SK-N-SH (cell line): Measurements from ENCODE around the gene ITGB6. TPM values are rescaled to one million over a fixed set of nuclear protein-coding genes. Genes with fewer than 3 reads are reported as not detected.

Experiments
- CTCF ChIA-PET: fragments of 300-600, 350-600 bp; formaldehyde crosslinking; extraction: SDS; loops from one replicate; lab custom pipeline; 2021; lab: Yijun Ruan, JAX
- POLR2A ChIA-PET: fragments of 350-600 bp; sonication (Branson Sonifier 250); formaldehyde crosslinking; extraction: SDS; loops from one replicate; lab custom pipeline; 2020; ENCODE audit warnings: antibody characterized with exemption, inconsistent platforms; lab: Yijun Ruan, JAX
- DNase-seq: peaks from one replicate; pipeline ENCODE4 v3.0.0; 2012
- H2AFZ ChIP-seq: fragments of 200-600 bp; sonication (generic); 2 replicates; pipeline ENCODE4 v1.8.1; 2016; ENCODE audit warnings: antibody characterized with exemption, mild to moderate bottlenecking, low read depth
- H3F3A ChIP-seq: fragments of 200-600 bp; sonication (generic); replicated peaks from 2 replicates; pipeline ENCODE3; 2016; ENCODE audit warnings: antibody characterized with exemption, mild to moderate bottlenecking; ENCODE audit not compliant: insufficient read depth
- H3K27ac ChIP-seq, 2 experiments: fragments of 200-500 bp in 1 of 2; fragments of 200-600 bp in 1 of 2; sonication (Bioruptor generic) in 1 of 2; sonication (generic), shearing (Covaris generic) in 1 of 2; 2 replicates each; pipeline versions ENCODE4 v1.5.1 to v1.6.1; 2014 to 2016; ENCODE audit warnings: low read depth in 2 of 2, inconsistent platforms in 1 of 2, low read length in 1 of 2, mild to moderate bottlenecking in 1 of 2, mixed read lengths in 1 of 2
- H3K27me3 ChIP-seq: fragments of 200-600 bp; sonication (generic), shearing (Covaris generic); 2 replicates; pipeline ENCODE4 v1.6.1; 2016; ENCODE audit warnings: mixed run types; ENCODE audit not compliant: insufficient read depth
- H3K36me3 ChIP-seq, 2 experiments: fragments of 200-500 bp in 1 of 2; fragments of 200-600 bp in 1 of 2; sonication (Bioruptor generic) in 1 of 2; sonication (generic) in 1 of 2; replicated peaks in 1 of 2; 2 replicates each; pipeline versions ENCODE3 to v1.5.1; 2014 to 2016; ENCODE audit warnings: low read length in 1 of 2, mild to moderate bottlenecking in 1 of 2; ENCODE audit not compliant: insufficient read depth in 2 of 2, control insufficient read depth in 1 of 2
- H3K4me1 ChIP-seq, 2 experiments: fragments of 200-500 bp in 1 of 2; fragments of 200-600 bp in 1 of 2; sonication (Bioruptor generic) in 1 of 2; sonication (generic), shearing (Covaris generic) in 1 of 2; 2 replicates each; pipeline versions ENCODE4 v1.5.1 to v1.6.1; 2014 to 2016; ENCODE audit warnings: low read depth in 1 of 2, low read length in 1 of 2, mixed run types in 1 of 2; ENCODE audit not compliant: insufficient read depth in 2 of 2, control insufficient read depth in 1 of 2
- H3K4me2 ChIP-seq: fragments of 200-600 bp; sonication (generic), shearing (Covaris generic); 2 replicates; pipeline ENCODE4 v1.6.1; 2017; ENCODE audit warnings: mixed run types
- H3K4me3 ChIP-seq, 2 experiments: fragments of 200-500 bp in 1 of 2; fragments of 200-600 bp in 1 of 2; sonication (Bioruptor generic) in 1 of 2; sonication (generic), shearing (Covaris generic) in 1 of 2; 2 replicates each; pipeline versions ENCODE4 v1.5.1 to v1.8.1; 2014 to 2016; ENCODE audit warnings: low read depth in 2 of 2, inconsistent platforms in 1 of 2, low read length in 1 of 2, mild to moderate bottlenecking in 1 of 2, mixed read lengths in 1 of 2, moderate library complexity in 1 of 2
- H3K79me2 ChIP-seq: fragments of 200-600 bp; sonication (generic); 2 replicates; pipeline ENCODE4 v1.8.1; 2017; ENCODE audit warnings: mild to moderate bottlenecking; ENCODE audit not compliant: insufficient read depth
- H3K9ac ChIP-seq: fragments of 200-600 bp; sonication (generic); 2 replicates; pipeline ENCODE4 v1.6.1; 2017; ENCODE audit warnings: mixed run types
- H3K9me2 ChIP-seq: fragments of 200-600 bp; sonication (generic); 2 replicates; pipeline ENCODE4 v1.6.1; 2017; ENCODE audit warnings: mixed run types
- H3K9me3 ChIP-seq: fragments of 200-600 bp; sonication (generic); 2 replicates; pipeline ENCODE4 v1.6.1; 2017; ENCODE audit warnings: mixed run types, mild to moderate bottlenecking, moderate library complexity
- H4K20me1 ChIP-seq: fragments of 200-600 bp; sonication (generic); 2 replicates; pipeline ENCODE4 v1.6.1; 2017; ENCODE audit warnings: mild to moderate bottlenecking, mixed run types; ENCODE audit not compliant: insufficient read depth
- CHD2 ChIP-seq: fragments of 150-350 bp; IDR thresholded peaks from 2 replicates; pipeline ENCODE4 v1.6.1; 2018; ENCODE audit warnings: low read length; ENCODE audit not compliant: partially characterized antibody
- CTCF ChIP-seq: fragments of 200-600 bp; sonication (generic); IDR thresholded peaks from 2 replicates; pipeline ENCODE4 v1.6.1; 2017; ENCODE audit warnings: antibody characterized with exemption, mild to moderate bottlenecking, moderate library complexity
- ELF1 ChIP-seq: IDR thresholded peaks from 2 replicates; pipeline ENCODE4 v1.4.0; 2012
- EP300 ChIP-seq, 2 experiments: IDR thresholded peaks; 2 replicates each; pipeline versions ENCODE4 v1.4.0 to v1.6.1; 2012; ENCODE audit warnings: borderline replicate concordance in 1 of 2, low read depth in 1 of 2, low read length in 1 of 2
- EZH2phosphoT487 ChIP-seq: fragments of 200-600 bp; sonication (generic); IDR thresholded peaks from 2 replicates; pipeline ENCODE4 v1.6.1; 2017; ENCODE audit warnings: low read depth, mixed run types, mild to moderate bottlenecking, antibody characterized with exemption, moderate library complexity, borderline replicate concordance
- FOSL2 ChIP-seq: IDR thresholded peaks from 2 replicates; pipeline ENCODE4 v1.4.0; 2012; ENCODE audit warnings: low read depth, mild to moderate bottlenecking, moderate library complexity, borderline replicate concordance
- FOXJ3 ChIP-seq: sonication (generic); formaldehyde crosslinking; IDR thresholded peaks from 2 replicates; pipeline ENCODE4 v1.5.1; 2020; ENCODE audit warnings: mild to moderate bottlenecking, missing genetic modification reagents
- FOXM1 ChIP-seq: IDR thresholded peaks from 2 replicates; pipeline ENCODE4 v1.4.0; 2012; ENCODE audit warnings: low read depth, mild to moderate bottlenecking
- GATA2 ChIP-seq: sonication (generic); formaldehyde crosslinking; IDR thresholded peaks from 2 replicates; pipeline ENCODE4 v1.5.0; 2020; ENCODE audit warnings: mild to moderate bottlenecking, missing genetic modification reagents
- JUND ChIP-seq: IDR thresholded peaks from 2 replicates; pipeline ENCODE4 v1.4.0; 2012
- RAD21 ChIP-seq: IDR thresholded peaks from 2 replicates; pipeline ENCODE4 v1.6.1; 2012; ENCODE audit warnings: mild to moderate bottlenecking, low read length
- RCOR1 ChIP-seq: fragments of 150-350 bp; IDR thresholded peaks from 2 replicates; pipeline ENCODE4 v1.6.1; 2017; ENCODE audit warnings: antibody characterized with exemption, low read length
- REST ChIP-seq: IDR thresholded peaks from 2 replicates; pipeline ENCODE4 v1.6.1; 2012; ENCODE audit warnings: mild to moderate bottlenecking, low read depth, low read length, moderate library complexity
- RFX5 ChIP-seq: IDR thresholded peaks from 2 replicates; pipeline ENCODE4 v1.6.1; 2012; ENCODE audit warnings: mild to moderate bottlenecking, improper control_type of control experiment, low read length
- SIN3A ChIP-seq: IDR thresholded peaks from 2 replicates; pipeline ENCODE4 v1.6.1; 2012; ENCODE audit warnings: low read depth, mild to moderate bottlenecking, low read length, moderate library complexity, borderline replicate concordance
- TAF1 ChIP-seq: IDR thresholded peaks from 2 replicates; pipeline ENCODE4 v1.6.1; 2012; ENCODE audit warnings: low read depth, mild to moderate bottlenecking, low read length, moderate library complexity, borderline replicate concordance
- TCF12 ChIP-seq: IDR thresholded peaks from 2 replicates; pipeline ENCODE4 v1.4.0; 2012
- TEAD4 ChIP-seq: IDR thresholded peaks from 2 replicates; pipeline ENCODE4 v1.4.0; 2012; ENCODE audit warnings: mild to moderate bottlenecking, borderline replicate concordance; ENCODE audit not compliant: insufficient read depth
- USF2 ChIP-seq: fragments of 150-350 bp; IDR thresholded peaks from 2 replicates; pipeline ENCODE4 v1.6.1; 2017; ENCODE audit warnings: antibody characterized with exemption, low read length, low read depth, borderline replicate concordance
- WGBS: methylation state at CpG from one replicate; pipeline ENCODE4 v1.1.6; 2017; ENCODE audit warnings: low lambda C conversion rate; 5-methylcytosine and 5-hydroxymethylcytosine counted together
- polyA plus RNA-seq, 3 experiments: library from polyadenylated mRNA; depleted of rRNA; stranded (reverse); fragments of >200 nt; gene quantifications; 2 replicates each; pipeline ENCODE4 v1.2.3, GENCODE V29; 2012
- TF ChIP-seq, protein P1 (sequence below): IDR thresholded peaks from 2 replicates; pipeline ENCODE4 v1.4.0; 2012; ENCODE audit warnings: low read depth

Gene ITGB6
- polyA plus RNA-seq, 1 of the 3 experiments (the other 2 are of a cell fraction), result 0.10 TPM

GRCh38 chr2:160246356-160246755 lies 46.3 kb upstream of the ITGB6 start:
- no peaks in the 10 kb centered on the region for H3K9me2 ChIP-seq
- H3F3A ChIP-seq, result peaks cover 17% of the 10 kb centered on the region
- TF ChIP-seq USF2, result no peak
- 0 out of 2 replicates have a peak, but pooled peaks have one; percentile 4 for TF ChIP-seq FOSL2
- TF ChIP-seq TEAD4, result no peak
- TF ChIP-seq REST, result peak; percentile 89
- TF ChIP-seq EP300 (IDR thresholded peaks at IDR 0.05; ENCODE audit: borderline replicate concordance in 1 of 2, low read depth in 1 of 2, low read length in 1 of 2), result no peak
- no peak for TF ChIP-seq RCOR1
- no peak for TF ChIP-seq TCF12
- no peak for TF ChIP-seq EZH2phosphoT487
- TF ChIP-seq CHD2, result no peak
- TF ChIP-seq JUND, result 0 out of 2 replicates have a peak, but pooled peaks have one; percentile 6
- TF ChIP-seq ELF1, result no peak
- H3K79me2 ChIP-seq, result no peaks in the 10 kb centered on the region
- peaks cover 17 to 22% of the 10 kb centered on the region in 2 experiments; a peak in 3 of 4 replicates for H3K4me1 ChIP-seq
- 69% methylated on average over 2 of the region's 2 CpGs for WGBS
- no peak overlapping the region for H3K9ac ChIP-seq
- H3K27me3 ChIP-seq, result no peaks in the 10 kb centered on the region
- H2AFZ ChIP-seq, result no peak overlapping the region
- H3K4me3 ChIP-seq, result no peak overlapping the region
- CTCF ChIA-PET, result interaction anchor here (1.1 to 2.0 kb wide), 2 partner anchors 10 to 748 kb away, joined by 3 to 8 read pairs; no protein-coding TSS in a partner anchor
- H3K36me3 ChIP-seq, result no peaks in the 10 kb centered on the region
- no peak for DNase-seq
- peak overlapping the region in 1 of 2 experiments; percentile 18; a peak in 2 of 4 replicates for H3K27ac ChIP-seq
- H3K9me3 ChIP-seq, result no peaks in the 10 kb centered on the region
- POLR2A ChIA-PET, result no interaction called here
- no peaks in the 10 kb centered on the region for H4K20me1 ChIP-seq
- no peak overlapping the region for H3K4me2 ChIP-seq

GRCh38 chr2:160245614-160246155 lies 45.6 kb upstream of the ITGB6 start:
- H3K4me1 ChIP-seq, result peaks cover 19 to 24% of the 10 kb centered on the region in 2 experiments; a peak in 3 of 4 replicates
- 97% methylated on average over 5 of the region's 5 CpGs for WGBS
- H3K9me2 ChIP-seq, result no peaks in the 10 kb centered on the region
- H4K20me1 ChIP-seq, result no peaks in the 10 kb centered on the region
- DNase-seq, result no peak
- no peak overlapping the region for H2AFZ ChIP-seq
- H3K4me2 ChIP-seq, result no peak overlapping the region
- no peaks in the 10 kb centered on the region for H3K79me2 ChIP-seq
- no peak overlapping the region for H3K27ac ChIP-seq
- ChIA-PET POLR2A (no interaction called here), CTCF (interaction anchor here (1.1 to 1.4 kb wide), 2 partner anchors 11 to 725 kb away, joined by 3 read pairs; no protein-coding TSS in a partner anchor)
- no peak overlapping the region for H3K4me3 ChIP-seq
- H3K9ac ChIP-seq, result no peak overlapping the region
- H3K9me3 ChIP-seq, result no peaks in the 10 kb centered on the region
- H3K27me3 ChIP-seq, result no peaks in the 10 kb centered on the region
- H3F3A ChIP-seq, result peaks cover 19% of the 10 kb centered on the region
- no peaks in the 10 kb centered on the region for H3K36me3 ChIP-seq
- no peak for TF ChIP-seq TAF1
- no peak for TF ChIP-seq EZH2phosphoT487
- no peak for TF ChIP-seq SIN3A
- no peak for TF ChIP-seq FOXJ3 (CRISPR knock-in tag)
- no peak for TF ChIP-seq FOSL2
- no peak for TF ChIP-seq RFX5
- TF ChIP-seq, protein P1, sequence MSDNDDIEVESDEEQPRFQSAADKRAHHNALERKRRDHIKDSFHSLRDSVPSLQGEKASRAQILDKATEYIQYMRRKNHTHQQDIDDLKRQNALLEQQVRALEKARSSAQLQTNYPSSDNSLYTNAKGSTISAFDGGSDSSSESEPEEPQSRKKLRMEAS, result no peak
- TF ChIP-seq USF2, result no peak
- TF ChIP-seq CTCF, result no peak
- no peak for TF ChIP-seq EP300 (IDR thresholded peaks at IDR 0.05; ENCODE audit: borderline replicate concordance in 1 of 2, low read depth in 1 of 2, low read length in 1 of 2)
- TF ChIP-seq GATA2, result no peak
- no peak for TF ChIP-seq RAD21
- no peak for TF ChIP-seq FOXM1
